Measurements from ENCODE around the gene THSD4.
"Not testable (repeated sequence)": the region's sequence is repeated elsewhere in the genome, so short reads cannot be mapped to it uniquely, and the experiment has no call there.

Gene THSD4

DNA sequence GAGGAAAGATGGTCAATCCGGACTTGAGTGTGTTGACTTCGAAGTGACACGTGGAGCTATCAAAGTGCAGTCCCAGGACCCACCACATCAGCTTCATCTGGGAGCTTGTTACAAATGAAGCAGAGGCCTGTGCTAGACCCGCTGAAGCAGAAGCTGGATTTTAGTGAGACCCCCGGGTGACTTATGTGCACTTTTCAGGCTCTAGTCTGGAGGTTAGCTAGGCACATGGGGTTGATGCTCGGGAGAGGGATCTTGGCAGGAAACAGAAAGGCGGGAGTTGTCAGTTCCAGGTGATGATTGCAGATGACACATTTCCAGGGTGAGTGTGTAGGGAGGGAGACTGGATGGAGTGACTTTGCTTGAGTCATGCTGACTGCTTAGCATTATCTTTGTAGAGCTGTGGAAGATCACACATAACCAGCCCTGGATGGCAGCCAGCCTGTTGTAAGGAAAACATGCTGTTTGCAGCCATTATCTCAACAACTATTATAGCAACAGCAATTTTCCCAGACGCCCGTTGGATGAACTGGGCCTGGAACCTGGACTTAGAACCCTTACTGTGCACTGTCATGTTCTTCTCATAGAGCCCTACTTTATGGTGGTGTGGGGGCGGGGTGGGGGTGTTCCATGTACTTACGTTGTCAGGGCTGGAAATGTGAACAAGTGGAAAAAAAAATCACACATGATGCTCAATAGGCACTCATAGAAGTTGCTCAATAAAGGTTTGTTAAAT lies 122.4 kb downstream of the THSD4 start:
- no peak for DNase-seq
- in situ Hi-C loops (cut with MboI; ENCODE audit: low pct_unique_long_range_greater_than_20kb, low sequenced_read_pairs): no loop called here

DNA sequence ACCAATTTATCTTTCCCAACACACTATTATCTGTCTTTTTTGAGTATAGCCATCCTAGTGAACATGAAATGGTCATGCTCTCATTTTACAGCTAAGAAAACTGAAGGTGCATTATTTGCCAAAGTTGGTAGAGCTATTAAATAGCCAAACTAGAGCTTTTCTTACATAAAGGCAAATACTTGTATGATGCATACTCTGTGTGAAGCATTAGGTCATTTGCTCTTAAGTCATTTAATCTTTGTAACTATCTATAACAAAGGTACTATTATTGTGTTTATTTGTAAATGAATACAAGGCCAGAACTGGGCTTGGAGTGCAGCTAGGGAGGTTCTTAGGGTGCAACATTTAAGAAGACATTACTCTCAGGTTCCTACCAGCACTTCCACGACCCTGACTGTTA lies 123.7 kb downstream of the THSD4 start:
- DNase-seq: no peak
- in situ Hi-C loops (cut with MboI; ENCODE audit: low pct_unique_long_range_greater_than_20kb, low sequenced_read_pairs): no loop called here

DNA sequence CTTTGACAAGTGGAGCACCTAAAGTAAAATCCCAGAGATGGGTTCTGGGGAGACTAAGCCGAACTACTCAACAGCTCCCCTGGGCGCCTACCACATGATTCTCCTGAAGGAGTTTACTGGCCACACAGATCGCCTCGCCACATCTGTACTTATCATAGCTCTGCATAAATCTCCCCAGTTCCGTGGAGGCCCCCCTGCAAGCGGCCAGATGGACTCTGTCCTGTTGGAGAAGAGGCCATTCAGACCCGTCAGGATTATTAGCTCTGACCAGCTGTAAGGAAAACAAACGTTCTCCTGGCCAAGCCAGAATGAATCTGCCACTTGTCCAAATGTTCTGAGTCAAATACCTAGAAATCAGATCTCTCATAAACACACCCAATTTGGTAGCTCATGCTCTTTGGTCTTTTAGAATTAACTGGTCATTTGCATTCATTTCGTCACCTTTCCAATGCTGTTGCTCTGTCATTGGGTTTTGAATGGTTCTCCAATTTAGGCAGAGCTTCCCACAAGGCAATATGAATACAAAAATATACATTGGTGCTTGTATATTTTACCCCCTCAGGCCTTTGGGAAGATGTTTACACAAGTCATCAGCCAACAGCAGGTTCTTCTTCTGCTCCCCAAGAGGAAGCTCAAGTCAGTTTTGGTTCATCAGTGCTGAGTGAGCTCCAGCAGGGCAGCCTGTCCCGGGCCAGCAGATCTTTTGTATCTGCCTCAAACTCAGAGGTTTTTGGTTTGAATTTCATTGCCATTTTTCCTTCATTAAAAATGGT lies 124.5 kb downstream of the THSD4 start:
- in situ Hi-C loops (cut with MboI; ENCODE audit: low pct_unique_long_range_greater_than_20kb, low sequenced_read_pairs): no loop called here
- DNase-seq: no peak

DNA sequence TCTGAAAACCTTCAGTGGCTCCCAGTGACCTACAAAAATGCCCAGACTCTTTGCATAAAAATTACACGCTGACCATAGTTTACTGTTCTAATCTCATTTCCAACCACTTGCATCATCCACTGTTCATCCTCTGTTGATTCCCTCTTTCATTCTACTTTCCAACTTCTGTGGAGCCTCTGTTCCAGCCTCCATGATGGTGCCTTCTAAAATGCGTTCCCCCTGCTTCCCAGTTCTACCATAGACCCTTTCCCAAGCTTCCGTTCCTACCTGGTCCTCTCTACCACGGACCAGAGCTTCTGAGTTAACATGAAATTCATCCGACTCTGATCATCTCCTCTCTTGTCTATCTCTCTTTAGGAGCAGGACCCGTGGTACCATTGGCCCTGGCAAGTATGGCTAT lies 127.0 kb downstream of the THSD4 start:
- no peak for DNase-seq
- in situ Hi-C loops (cut with MboI; ENCODE audit: low pct_unique_long_range_greater_than_20kb, low sequenced_read_pairs): no loop called here

DNA sequence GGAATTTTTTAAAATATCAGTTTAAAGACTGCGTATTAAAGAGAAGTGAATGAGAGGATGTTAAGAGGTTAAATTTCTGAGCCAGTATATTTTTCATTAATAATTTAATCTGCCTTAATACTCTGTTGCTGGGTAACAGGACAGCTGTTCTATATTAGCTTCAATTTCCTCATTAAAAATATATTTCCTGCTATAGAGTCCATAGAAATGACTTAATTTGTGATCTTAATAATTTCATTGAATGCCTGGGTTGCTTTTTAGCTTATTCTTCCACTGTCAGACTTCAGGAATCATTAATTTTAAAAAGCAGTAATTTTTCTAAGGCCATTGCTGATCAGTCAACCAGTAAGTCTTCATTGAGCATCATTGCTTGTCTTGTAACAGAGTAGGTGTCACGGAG lies 129.0 kb downstream of the THSD4 start:
- in situ Hi-C loops (cut with MboI; ENCODE audit: low pct_unique_long_range_greater_than_20kb, low sequenced_read_pairs): no loop called here

DNA sequence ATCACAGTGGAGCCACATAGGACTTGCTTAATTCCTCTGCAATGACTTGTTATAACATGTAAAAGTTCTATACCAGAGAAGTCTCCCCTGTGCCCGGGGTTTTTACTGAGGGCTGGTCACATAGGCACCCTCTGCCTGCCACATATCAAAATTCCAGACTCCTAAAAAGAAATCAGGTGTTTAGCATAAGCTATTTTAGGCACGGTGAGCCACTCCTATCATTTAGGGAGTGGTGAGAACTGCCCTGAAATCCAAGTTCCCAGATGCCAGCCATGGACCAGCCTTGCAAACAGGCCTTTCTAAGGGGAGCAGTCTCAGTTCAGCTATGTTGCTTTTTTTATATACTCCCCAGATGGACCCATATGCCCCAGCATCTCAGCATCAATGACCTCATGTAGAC lies 130.3 kb downstream of the THSD4 start:
- DNase-seq: no peak
- in situ Hi-C loops (cut with MboI; ENCODE audit: low pct_unique_long_range_greater_than_20kb, low sequenced_read_pairs): no loop called here

More for the DNA sequence above, 129.0 kb downstream of the THSD4 start:
- no peak for DNase-seq

DNA sequence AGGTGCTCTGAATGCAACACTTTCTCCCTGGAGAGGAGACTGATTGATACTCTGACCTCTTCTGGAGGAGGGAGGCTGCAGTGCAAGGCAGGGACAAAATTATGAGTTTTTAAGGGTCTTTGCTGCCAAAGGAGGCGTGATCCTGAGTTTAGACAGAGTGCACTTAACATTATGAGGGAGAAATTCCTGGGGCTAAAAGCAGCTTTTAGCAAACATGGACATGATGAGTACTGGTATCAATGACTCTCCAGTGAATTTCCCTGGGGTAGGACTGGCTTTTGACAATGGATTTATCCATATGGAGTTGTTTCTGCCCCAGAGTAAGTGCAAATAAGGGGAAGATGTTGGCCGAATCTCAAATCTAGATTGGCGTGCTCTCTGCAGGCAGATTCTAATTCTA lies 133.1 kb downstream of the THSD4 start:
- in situ Hi-C loops (cut with MboI; ENCODE audit: low pct_unique_long_range_greater_than_20kb, low sequenced_read_pairs): no loop called here

DNA sequence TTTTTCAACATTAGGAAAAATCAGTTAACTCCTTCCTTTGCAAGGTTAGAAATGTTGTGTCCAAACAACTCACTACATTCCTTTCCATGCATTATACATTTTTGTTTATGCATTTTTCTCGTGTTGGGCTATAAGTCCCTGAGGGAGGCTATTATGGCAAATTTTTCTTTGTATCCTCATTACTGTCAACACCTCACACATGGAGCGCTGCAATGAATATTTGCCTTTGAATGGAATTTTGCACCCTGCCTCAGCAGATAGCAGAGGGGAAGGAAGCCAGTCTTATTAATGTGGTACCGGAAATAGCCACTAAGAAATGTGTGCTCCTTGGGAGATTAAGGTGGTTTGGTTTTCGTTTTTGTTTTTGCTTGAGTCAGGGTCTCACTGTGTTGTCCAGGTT lies 134.7 kb downstream of the THSD4 start:
- no peak for DNase-seq
- in situ Hi-C loops (cut with MboI; ENCODE audit: low pct_unique_long_range_greater_than_20kb, low sequenced_read_pairs): no loop called here

More for the DNA sequence above, 133.1 kb downstream of the THSD4 start:
- DNase-seq: no peak

DNA sequence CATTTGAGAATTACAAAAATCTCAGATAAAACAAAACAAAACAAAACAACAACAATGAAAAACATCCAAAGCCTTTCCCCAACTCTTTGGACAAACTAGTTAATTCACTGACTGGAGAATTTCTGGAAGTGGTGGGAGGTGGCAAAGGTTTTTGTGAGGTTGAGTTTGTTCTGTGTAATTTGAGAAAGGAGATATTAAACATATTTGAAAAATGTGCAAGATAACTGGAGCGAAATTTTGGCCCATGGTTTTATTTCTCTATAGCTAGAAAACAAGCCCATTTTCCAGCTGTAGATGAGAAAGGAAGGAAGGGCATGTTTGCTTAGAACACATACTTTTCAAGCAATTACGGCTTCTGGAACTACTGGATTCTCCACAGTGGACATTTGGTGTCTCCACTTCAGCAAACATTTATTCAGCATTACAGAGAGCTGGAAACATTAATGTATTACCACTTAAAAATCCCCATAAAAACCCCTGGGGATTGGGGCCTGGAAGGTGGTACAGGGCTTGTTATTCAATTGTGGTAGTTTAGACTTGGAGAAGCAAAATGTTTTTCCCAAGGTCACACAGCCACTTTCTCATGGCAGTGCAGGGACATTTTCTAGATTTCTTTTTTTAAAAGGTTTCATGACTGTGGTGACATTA lies 135.8 kb downstream of the THSD4 start:
- DNase-seq: no peak
- in situ Hi-C loops (cut with MboI; ENCODE audit: low pct_unique_long_range_greater_than_20kb, low sequenced_read_pairs): no loop called here

DNA sequence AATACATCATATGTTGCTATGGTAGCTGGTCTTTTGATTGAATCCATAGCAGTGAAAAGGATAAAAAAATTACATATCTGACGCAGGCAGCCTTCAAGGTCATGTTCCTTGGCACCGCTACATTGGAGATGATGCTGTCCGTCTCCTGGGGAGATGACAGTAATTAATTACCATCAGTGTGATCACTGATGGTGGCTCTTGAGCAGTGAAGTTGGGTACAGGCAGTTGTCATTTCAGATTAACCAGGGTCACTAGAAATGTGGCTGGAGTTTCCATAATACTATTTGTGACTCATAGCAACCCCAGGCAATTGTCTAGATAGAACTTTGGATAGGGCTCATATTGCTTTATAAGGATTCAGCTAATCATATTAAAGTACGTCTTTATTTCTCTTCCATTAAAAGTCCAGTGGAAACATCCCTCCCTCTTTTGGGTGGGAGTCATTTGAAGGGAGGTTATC lies 136.3 kb downstream of the THSD4 start:
- no peak for DNase-seq
- in situ Hi-C loops (cut with MboI; ENCODE audit: low pct_unique_long_range_greater_than_20kb, low sequenced_read_pairs): no loop called here

DNA sequence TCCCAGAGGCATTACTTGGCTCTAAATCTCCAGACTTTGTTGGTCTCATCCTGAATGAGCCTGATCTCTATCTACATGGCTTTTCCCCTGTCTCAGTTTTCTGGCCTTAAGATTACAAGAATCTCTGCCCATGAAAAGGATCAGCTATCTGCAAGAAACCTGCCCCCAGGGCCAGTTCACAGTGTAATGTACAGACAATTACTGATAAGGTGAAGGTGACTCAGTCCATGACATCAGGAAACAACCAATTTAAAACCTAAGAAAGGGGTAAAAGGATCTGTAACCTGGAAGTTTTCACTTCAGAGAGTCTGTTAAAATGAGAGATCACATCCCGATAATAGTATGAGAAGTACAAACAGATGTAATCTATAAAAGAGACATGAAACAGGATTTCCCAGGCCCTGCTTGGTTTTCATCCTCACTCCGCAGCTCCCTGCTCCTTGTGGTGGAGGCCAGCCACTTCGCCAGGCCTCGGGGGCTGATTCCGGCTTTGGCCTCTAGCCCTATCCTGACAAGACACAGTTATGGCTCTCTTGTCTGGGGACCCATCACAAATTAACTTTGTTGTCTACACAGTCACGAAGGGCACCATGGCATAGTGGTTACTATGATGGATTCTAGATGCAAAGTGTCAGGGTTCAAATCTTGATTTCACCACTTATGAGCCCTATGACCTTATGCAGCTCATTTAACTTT lies 136.9 kb downstream of the THSD4 start:
- in situ Hi-C loops (cut with MboI; ENCODE audit: low pct_unique_long_range_greater_than_20kb, low sequenced_read_pairs): no loop called here
- DNase-seq: no peak

DNA sequence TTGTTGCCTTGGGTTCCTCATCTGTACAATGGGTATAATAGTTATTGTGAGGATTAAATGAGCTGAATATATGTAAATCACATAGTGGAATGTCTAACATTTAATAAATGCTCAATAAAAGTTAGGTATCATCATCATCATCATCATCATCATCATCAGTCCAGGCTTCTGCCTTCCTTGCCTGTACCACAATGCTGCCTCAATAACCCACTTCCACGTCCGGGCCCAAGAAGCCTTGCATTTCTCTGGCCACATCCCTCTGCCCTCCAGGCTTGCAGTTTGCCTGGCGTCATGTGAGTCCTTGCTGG lies 137.4 kb downstream of the THSD4 start:
- in situ Hi-C loops (cut with MboI; ENCODE audit: low pct_unique_long_range_greater_than_20kb, low sequenced_read_pairs): no loop called here
- no peak for DNase-seq

DNA sequence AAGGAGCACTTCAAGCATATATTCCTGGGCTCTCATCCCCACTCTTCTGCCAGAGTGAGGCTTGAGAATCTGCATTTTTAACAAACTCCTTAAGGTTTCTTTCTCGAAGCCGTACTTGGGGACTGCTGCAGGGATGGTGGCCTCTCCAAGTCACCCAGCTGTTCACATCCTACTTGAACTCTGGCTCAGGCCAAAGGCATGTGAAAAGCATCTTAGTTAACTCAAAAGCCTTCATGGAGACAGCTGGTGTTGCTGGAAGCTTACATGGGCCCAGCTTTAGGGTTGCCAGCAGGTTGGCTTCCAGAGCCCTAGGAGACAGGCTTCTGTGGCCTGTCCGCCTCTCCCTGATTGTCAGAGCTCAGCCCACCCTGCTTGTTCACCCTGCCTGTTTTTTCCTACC lies 139.2 kb downstream of the THSD4 start:
- DNase-seq: no peak
- in situ Hi-C loops (cut with MboI; ENCODE audit: low pct_unique_long_range_greater_than_20kb, low sequenced_read_pairs): no loop called here

DNA sequence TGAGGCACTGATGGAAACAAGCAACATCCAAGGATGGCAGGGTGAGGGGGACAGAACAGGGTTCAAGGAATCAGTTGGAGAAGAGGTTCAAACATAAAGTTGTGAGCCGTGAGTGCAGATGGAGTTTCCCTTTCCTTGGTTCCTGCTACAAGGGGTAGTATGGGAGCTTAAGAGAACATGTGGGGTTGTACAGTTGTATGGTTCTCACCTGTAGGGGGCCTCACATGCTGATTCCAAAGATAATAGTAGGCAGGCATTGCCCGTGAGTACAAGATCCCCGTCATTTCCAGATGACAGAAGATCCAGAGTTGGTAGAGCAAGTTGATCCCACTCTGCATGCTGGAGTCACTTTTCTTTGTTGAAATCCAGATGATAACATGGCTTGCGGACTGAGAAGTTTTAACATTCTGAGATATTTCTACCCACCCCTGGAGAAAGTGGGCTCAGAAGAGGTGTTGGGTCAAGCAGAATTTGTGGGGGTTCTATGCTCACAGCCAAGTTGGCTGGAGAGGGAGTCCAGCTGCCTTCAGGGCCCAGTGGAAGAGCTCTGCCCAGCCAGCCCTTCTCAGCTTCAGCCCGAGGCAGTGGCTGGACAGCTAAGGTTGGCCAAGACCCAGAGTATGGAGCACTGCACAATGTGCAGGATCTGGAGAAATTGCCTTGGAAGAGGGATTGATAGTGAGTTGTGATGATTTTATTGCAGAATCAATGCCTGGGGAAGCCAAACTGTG lies 141.8 kb downstream of the THSD4 start:
- in situ Hi-C loops (cut with MboI; ENCODE audit: low pct_unique_long_range_greater_than_20kb, low sequenced_read_pairs): no loop called here

DNA sequence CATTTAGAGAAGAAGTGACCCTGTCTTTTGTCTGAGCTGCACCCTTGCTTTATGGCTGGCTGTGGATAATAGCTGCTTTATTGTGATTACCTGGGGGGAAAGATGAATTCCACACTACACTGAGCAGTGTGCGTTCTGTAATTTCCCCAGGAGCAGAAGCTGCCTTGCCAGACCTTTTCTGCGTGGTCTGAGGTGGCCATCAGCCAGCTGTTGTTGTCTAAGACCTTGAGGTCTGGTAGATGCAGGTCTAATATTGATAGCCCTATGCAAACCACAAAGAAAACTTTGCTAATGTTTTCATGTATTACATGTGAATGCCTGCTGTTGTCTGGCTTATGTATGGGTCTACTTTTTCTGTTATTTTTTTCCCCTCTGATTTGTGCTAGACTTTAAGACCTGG lies 144.6 kb downstream of the THSD4 start:
- in situ Hi-C loops (cut with MboI; ENCODE audit: low pct_unique_long_range_greater_than_20kb, low sequenced_read_pairs): no loop called here
- DNase-seq: no peak

More for the DNA sequence above, 141.8 kb downstream of the THSD4 start:
- no peak for DNase-seq

DNA sequence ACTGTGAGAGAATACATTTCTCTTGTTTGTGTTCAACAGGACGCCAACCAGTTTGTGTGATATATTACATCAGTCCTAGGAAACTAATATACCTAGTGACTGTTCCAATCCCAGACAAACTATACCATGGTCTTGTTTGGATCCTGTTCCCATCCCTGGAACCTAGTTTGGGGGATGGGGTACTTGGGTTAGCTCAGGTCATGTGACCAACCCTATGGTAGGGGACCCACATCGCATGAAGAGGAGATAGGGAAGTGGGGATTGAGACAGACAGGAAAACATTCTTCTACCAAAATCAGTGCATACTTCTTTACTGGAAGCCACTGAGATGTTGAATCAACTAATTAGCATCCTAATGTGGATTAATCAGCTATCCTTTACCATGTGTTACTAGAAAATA lies 146.1 kb downstream of the THSD4 start:
- in situ Hi-C loops (cut with MboI; ENCODE audit: low pct_unique_long_range_greater_than_20kb, low sequenced_read_pairs): no loop called here
- DNase-seq: no peak

DNA sequence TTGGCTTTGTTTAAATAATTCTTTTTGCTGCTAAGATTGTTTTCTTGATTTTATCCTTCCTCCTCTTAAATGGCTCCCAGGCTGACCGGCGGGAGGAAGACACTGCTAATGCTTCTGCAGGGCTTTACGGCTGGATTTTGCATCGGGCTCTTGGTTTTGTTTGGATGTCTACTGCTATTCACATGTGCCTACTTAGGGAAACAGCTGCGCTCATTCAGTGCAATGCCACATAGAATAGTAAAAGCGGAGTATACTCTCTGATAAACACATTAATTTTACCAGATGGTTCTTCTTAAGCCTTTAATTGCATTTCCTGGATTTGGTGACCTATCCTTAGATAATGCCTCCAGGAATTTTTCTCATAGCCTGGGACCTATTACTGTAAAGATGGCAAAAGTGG lies 146.6 kb downstream of the THSD4 start:
- in situ Hi-C loops (cut with MboI; ENCODE audit: low pct_unique_long_range_greater_than_20kb, low sequenced_read_pairs): no loop called here
- DNase-seq: no peak

DNA sequence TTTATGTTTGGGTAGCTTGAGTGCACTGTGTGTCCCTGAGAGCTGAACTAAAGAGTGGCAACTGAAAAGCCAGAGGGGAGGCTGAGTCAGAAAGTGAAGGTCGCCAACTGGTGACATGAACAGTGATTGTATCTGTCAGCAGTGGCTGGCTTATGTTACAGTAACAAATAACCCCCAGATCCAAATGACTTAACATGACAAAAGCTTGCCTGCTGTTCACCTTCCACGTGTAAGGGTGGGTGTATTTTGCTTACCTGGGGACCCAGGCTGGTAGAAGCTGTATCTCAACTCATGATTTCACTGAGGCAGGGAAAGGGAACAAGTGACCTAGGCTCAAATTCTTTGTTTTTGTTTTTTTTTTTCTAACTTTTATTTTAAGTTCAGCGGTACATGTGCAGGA lies 147.3 kb downstream of the THSD4 start:
- no peak for DNase-seq
- in situ Hi-C loops (cut with MboI; ENCODE audit: low pct_unique_long_range_greater_than_20kb, low sequenced_read_pairs): no loop called here

DNA sequence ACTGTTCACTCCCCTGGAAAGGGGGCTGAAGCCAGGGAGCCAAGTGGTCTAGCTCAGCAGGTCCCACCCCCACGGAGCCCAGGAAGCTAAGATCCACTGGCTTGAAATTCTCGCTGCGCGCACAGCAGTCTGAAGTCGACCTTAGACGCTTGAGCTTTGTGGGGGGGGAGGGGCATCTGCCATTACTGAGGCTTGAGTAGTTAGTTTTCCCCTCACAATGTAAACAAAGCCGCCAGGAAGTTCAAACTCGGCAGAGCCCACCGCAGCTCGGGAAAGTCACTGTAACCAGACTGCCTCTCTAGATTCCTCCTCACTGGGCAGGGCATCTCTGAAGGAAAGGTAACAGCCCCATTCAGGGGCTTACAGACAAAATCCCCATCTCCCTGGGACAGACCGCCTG lies 150.3 kb downstream of the THSD4 start:
- not testable (repeated sequence) for DNase-seq

More for the DNA sequence above, 150.3 kb downstream of the THSD4 start:
- in situ Hi-C loops (cut with MboI; ENCODE audit: low pct_unique_long_range_greater_than_20kb, low sequenced_read_pairs): not testable (repeated sequence)

All from KBM-7 (cell line).